Lower lobe of right lung (tissue), 2 donors: ENCODE data around the gene ELK1. TPM values are rescaled to one million over a fixed set of nuclear protein-coding genes. Genes with fewer than 3 reads are reported as not detected.

Experiments used
- ATAC-seq, 2 donors: fragments of 200-7000 bp; cut with Tn5 transposase; one replicate each; pipeline ENCODE4 v1.9.1; 2020 to 2022; ENCODE audit warnings: mild to moderate bottlenecking in 2 of 2, moderate library complexity in 2 of 2
- DNase-seq: peaks from one replicate; pipeline ENCODE4 v3.0.0-alpha.2; 2020
- H3K27ac ChIP-seq: fragments of 200-600 bp; one replicate; pipeline ENCODE4 v1.8.0; 2022
- H3K27me3 ChIP-seq: fragments of 200-600 bp; one replicate; pipeline ENCODE4 v1.8.0; 2022; ENCODE audit warnings: low read depth
- H3K36me3 ChIP-seq: fragments of 200-600 bp; one replicate; pipeline ENCODE4 v1.8.0; 2022; ENCODE audit warnings: mild to moderate bottlenecking
- H3K4me1 ChIP-seq: fragments of 200-600 bp; one replicate; pipeline ENCODE4 v1.8.0; 2022
- H3K4me3 ChIP-seq: fragments of 200-600 bp; one replicate; pipeline ENCODE4 v1.8.0; 2022; ENCODE audit warnings: mild to moderate bottlenecking
- H3K9me3 ChIP-seq: fragments of 200-600 bp; one replicate; pipeline ENCODE4 v1.8.0; 2022
- intact Hi-C: fragments of 100-400 bp; cut with DNase I; formaldehyde crosslinking; loops from one replicate; pipeline ENCODE4 v1.11.0; 2022
- total RNA-seq: library from RNA; stranded (reverse); fragmentation: NEBNext Ultra II Directional; extraction: Animal tissue kit (Norgen Biotek cat#: 25700); gene quantifications from one replicate; pipeline ENCODE4 v1.2.1, GENCODE V29; 2021
- TF ChIP-seq, protein P1 (sequence below): fragments of 200-600 bp; IDR thresholded peaks from one replicate; pipeline ENCODE4 v1.8.0; 2022; ENCODE audit warnings: antibody characterized with exemption, mild to moderate bottlenecking
- donor health status: DM: no; HTN: yes; CAD: no; lungs with severe emphysema.

Gene ELK1
- total RNA-seq, 1 donor from 2014 or later, result 25.3 TPM

DNA sequence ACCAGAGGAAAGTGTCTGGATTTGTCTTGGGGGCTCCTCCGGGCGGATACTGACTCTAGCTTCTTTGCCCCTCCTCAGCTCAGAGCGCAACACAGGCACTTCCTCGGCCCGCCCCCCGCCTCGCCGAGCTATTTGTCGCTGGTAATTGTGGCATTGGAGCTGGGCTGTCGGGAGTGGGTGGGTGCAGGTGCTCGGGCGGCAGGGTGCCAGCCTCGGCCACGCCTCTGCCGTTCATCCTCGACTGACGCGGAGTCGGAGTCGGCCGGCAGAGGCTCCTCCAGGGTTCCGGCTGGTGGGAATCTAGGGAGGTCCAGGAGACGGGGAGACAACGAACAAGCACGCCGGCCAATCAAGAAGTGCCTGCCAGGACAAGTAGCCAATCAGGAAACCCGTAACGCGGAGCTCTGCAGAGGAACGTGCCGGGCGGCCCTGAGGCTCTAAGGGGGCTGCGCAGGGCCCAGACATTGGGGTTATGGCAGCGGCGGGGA is 26.8 kb downstream of the ELK1 start:
- DNase-seq (peak; percentile 54), ATAC-seq (peak; percentile 18 to 27)
- no peak overlapping the region for H3K27ac ChIP-seq
- H3K27me3 ChIP-seq, result no peaks in the 10 kb centered on the region
- H3K9me3 ChIP-seq, result no peaks in the 10 kb centered on the region
- H3K4me1 ChIP-seq, result no peaks in the 10 kb centered on the region
- no peaks in the 10 kb centered on the region for H3K36me3 ChIP-seq
- H3K4me3 ChIP-seq, result peak overlapping the region; percentile 28
- TF ChIP-seq, protein P1, sequence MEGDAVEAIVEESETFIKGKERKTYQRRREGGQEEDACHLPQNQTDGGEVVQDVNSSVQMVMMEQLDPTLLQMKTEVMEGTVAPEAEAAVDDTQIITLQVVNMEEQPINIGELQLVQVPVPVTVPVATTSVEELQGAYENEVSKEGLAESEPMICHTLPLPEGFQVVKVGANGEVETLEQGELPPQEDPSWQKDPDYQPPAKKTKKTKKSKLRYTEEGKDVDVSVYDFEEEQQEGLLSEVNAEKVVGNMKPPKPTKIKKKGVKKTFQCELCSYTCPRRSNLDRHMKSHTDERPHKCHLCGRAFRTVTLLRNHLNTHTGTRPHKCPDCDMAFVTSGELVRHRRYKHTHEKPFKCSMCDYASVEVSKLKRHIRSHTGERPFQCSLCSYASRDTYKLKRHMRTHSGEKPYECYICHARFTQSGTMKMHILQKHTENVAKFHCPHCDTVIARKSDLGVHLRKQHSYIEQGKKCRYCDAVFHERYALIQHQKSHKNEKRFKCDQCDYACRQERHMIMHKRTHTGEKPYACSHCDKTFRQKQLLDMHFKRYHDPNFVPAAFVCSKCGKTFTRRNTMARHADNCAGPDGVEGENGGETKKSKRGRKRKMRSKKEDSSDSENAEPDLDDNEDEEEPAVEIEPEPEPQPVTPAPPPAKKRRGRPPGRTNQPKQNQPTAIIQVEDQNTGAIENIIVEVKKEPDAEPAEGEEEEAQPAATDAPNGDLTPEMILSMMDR, result no peak
- intact Hi-C loops, result no loop called here

DNA sequence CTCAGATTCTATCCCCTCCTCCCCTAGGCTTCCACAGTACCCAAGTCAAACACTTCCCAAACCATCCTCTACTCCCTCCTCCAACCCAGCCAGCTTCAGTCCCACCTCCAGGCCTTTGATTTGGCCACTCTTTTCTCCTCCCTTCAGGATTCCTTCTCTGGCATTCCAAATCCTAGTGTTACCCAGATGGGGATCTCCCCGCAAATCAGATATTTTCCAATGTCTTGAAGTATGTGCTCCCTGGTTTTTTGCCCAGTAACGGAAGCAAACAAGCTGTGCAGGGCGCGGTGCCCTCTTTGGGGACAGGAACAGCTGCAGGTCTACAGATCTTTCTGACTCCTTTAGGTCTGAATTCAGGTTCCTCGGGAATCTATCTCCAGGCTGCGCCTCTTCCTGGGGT is 28.5 kb downstream of the ELK1 start:
- Histone ChIP-seq H3K4me3 (no peak overlapping the region), H3K27ac (no peak overlapping the region), H3K4me1 (no peaks in the 10 kb centered on the region), H3K27me3 (no peaks in the 10 kb centered on the region), H3K36me3 (no peaks in the 10 kb centered on the region), H3K9me3 (no peaks in the 10 kb centered on the region)
- TF ChIP-seq, protein P1, result no peak
- intact Hi-C loops, result no loop called here
- ATAC-seq (no peak), DNase-seq (no peak)

DNA sequence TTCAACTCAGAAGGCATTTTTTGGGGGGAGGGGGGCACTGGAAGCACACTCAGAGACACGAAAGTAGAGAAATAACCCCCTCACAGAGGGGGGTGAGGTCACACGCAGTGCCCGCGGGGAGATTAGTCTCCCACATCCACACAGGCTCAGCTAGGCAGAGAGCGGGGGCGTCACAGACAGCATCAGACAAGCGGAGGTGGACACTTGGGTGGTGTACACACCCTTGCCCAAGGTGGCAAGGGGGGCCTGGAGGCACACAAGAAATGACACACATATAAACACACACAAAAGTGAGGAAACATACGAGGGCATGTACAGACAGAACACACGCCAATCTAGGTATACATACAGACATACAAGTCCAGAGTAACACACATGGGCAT is 30.1 kb downstream of the ELK1 start:
- ATAC-seq, result no peak
- Histone ChIP-seq H3K9me3 (no peaks in the 10 kb centered on the region), H3K4me1 (no peaks in the 10 kb centered on the region), H3K27me3 (no peaks in the 10 kb centered on the region), H3K36me3 (no peaks in the 10 kb centered on the region), H3K4me3 (no peak overlapping the region), H3K27ac (no peak overlapping the region)
- intact Hi-C loops, result no loop called here
- DNase-seq, result no peak
- TF ChIP-seq, protein P1, result no peak

DNA sequence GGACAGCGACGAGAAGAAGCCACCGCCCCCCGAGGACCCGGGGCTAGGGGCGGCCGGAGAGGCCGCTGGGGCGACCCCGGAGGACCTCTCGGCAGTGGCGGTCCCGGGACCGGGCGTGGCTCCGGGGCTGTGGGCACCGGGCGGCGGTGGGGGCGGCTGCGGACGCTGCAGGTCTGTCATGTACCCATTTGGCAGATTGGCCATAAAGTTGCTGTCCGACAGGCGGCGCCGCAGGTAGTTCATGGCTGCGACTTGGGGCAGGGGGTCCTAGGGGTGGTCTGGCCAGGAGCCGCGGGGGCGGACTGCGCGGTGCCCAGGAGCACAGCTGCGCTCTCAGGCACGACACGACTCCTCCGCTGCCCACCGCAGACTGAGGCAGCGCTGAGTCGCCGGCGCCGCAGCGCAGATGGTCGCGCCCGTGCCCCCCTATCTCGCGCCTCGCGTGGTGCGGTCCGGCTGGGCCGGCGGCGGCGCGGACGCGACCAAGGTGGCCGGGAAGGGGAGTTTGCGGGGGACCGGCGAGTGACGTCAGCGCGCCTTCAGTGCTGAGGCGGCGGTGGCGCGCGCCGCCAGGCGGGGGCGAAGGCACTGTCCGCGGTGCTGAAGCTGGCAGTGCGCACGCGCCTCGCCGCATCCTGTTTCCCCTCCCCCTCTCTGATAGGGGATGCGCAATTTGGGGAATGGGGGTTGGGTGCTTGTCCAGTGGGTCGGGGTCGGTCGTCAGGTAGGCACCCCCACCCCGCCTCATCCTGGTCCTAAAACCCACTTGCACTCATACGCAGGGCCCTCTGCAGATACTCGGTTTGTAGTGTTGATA is 30.7 kb downstream of the ELK1 start, which contains the start of gene SYN1:
SYN1 (minus strand) TSS at position 372 of the 817 bp plus-strand sequence; CDS start at position 243, 129 bp downstream.
- no peaks in the 10 kb centered on the region for H3K4me1 ChIP-seq
- DNase-seq (peak; percentile 85), ATAC-seq (peak; percentile 94 to 97)
- H3K27me3 ChIP-seq, result no peaks in the 10 kb centered on the region
- TF ChIP-seq, protein P1, result no peak
- intact Hi-C loops, result no loop called here
- no peaks in the 10 kb centered on the region for H3K9me3 ChIP-seq
- no peak within 1 kb of the TSS for H3K27ac ChIP-seq
- H3K4me3 ChIP-seq, result peak within 1 kb of the TSS; percentile 33
- no peaks in the 10 kb centered on the region for H3K36me3 ChIP-seq

DNA sequence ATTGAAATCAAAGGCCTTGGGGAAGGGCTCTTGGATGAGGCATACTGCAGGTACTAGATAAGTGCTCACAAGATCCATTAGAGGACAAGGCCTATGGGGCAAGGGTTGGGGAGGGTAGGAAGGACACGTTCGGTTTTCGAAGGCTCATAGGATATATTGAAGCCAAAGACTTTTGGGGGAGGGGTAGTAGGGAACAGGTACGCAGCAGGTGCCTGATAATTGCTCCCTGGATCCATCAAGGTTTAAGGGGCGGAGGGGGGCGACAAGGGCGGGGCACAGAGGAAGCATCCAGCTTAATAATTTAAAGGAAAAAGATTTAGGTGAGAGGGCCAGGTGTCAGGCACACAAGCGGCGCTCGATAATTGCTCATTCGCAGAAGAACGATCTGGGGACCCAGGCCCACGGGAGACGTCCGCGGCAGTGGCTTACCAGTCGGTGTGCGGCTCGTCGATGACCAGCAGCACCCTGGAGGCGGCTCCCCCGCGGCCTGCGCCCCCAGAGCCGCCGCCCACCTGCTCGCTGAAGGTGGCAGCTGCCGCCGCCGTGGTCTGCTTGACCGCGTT is 31.4 kb downstream of the ELK1 start:
- no peak overlapping the region for H3K27ac ChIP-seq
- ATAC-seq (peak in 1 of 2 donors; percentile 4), DNase-seq (no peak)
- H3K4me1 ChIP-seq, result no peaks in the 10 kb centered on the region
- TF ChIP-seq, protein P1, result no peak
- no peak overlapping the region for H3K4me3 ChIP-seq
- H3K27me3 ChIP-seq, result no peaks in the 10 kb centered on the region
- intact Hi-C loops, result no loop called here
- H3K9me3 ChIP-seq, result no peaks in the 10 kb centered on the region
- H3K36me3 ChIP-seq, result no peaks in the 10 kb centered on the region
